Endothelial cell (in vitro differentiated cells): ENCODE data around the gene FABP1. TPM values are rescaled to one million over a fixed set of nuclear protein-coding genes. Genes with fewer than 3 reads are reported as not detected.

Experiments
- DNase-seq: peaks from one replicate; pipeline ENCODE4 v3.0.0; 2021; ENCODE audit warnings: low spot score
- H3K27ac Mint-ChIP-seq: one replicate; pipeline ENCODE4 v1.8.0; 2021; ENCODE audit warnings: mixed read lengths, inconsistent platforms; ENCODE audit not compliant: unreplicated experiment
- H3K27me3 Mint-ChIP-seq: one replicate; pipeline ENCODE4 v1.8.0; 2021; ENCODE audit warnings: mild to moderate bottlenecking, moderate library complexity, mixed read lengths, inconsistent platforms; ENCODE audit not compliant: unreplicated experiment
- H3K36me3 Mint-ChIP-seq: one replicate; pipeline ENCODE4 v1.8.0; 2021; ENCODE audit warnings: mild to moderate bottlenecking, low read depth, mixed read lengths, inconsistent platforms; ENCODE audit not compliant: unreplicated experiment
- H3K4me1 Mint-ChIP-seq: one replicate; pipeline ENCODE4 v1.8.0; 2021; ENCODE audit warnings: mild to moderate bottlenecking, mixed read lengths, inconsistent platforms; ENCODE audit not compliant: unreplicated experiment
- H3K4me3 Mint-ChIP-seq: one replicate; pipeline ENCODE4 v1.8.0; 2021; ENCODE audit warnings: mild to moderate bottlenecking, mixed read lengths, inconsistent platforms; ENCODE audit not compliant: unreplicated experiment
- H3K9me3 Mint-ChIP-seq: one replicate; pipeline ENCODE4 v1.8.0; 2021; ENCODE audit warnings: mixed read lengths, inconsistent platforms; ENCODE audit not compliant: unreplicated experiment
- CTCF ChIP-seq: fragments of 200-600 bp; sonication (generic); IDR thresholded peaks from one replicate; pipeline ENCODE4 v1.5.0; 2021; ENCODE audit warnings: antibody characterized with exemption; ENCODE audit not compliant: unreplicated experiment
- total RNA-seq: library from RNA; stranded (reverse); fragmentation: NEBNext Ultra II Directional; extraction: Animal tissue kit (Norgen Biotek cat#: 25700); gene quantifications from one replicate; pipeline ENCODE4 v1.2.1, GENCODE V29; 2021; ENCODE audit not compliant: unreplicated experiment

FABP1 gene
- total RNA-seq, 1 donor from 2014 or later: not detected

GRCh38 chr2:88170472-88170892, 42.6 kb upstream of the FABP1 start:
- Mint-ChIP-seq H3K27me3 (no peaks in the 10 kb centered on the region), H3K36me3 (peaks cover 5% of the 10 kb centered on the region), H3K27ac (no peak overlapping the region), H3K4me1 (peaks cover 6% of the 10 kb centered on the region), H3K9me3 (no peaks in the 10 kb centered on the region), H3K4me3 (peak overlapping the region; percentile 90)
- no peak for TF ChIP-seq CTCF
- DNase-seq: peak; percentile 48

- no peak for TF ChIP-seq CTCF
- Mint-ChIP-seq H3K36me3 (peaks cover 5% of the 10 kb centered on the region), H3K27me3 (no peaks in the 10 kb centered on the region), H3K4me3 (no peak overlapping the region), H3K4me1 (peaks cover 6% of the 10 kb centered on the region), H3K9me3 (no peaks in the 10 kb centered on the region), H3K27ac (no peak overlapping the region)
- DNase-seq: no peak
These were observed 40.5 kb upstream of the FABP1 start for GRCh38 chr2:88168386-88168785.

- no peaks in the 10 kb centered on the region for H3K9me3 Mint-ChIP-seq
- H3K4me3 Mint-ChIP-seq: no peak overlapping the region
- no peak overlapping the region for H3K27ac Mint-ChIP-seq
- no peak for DNase-seq
- H3K36me3 Mint-ChIP-seq: peaks cover 5% of the 10 kb centered on the region
- no peaks in the 10 kb centered on the region for H3K27me3 Mint-ChIP-seq
- H3K4me1 Mint-ChIP-seq: peaks cover 6% of the 10 kb centered on the region
- no peak for TF ChIP-seq CTCF
These were observed 39.9 kb upstream of the FABP1 start for GRCh38 chr2:88167740-88168139.

DNA sequence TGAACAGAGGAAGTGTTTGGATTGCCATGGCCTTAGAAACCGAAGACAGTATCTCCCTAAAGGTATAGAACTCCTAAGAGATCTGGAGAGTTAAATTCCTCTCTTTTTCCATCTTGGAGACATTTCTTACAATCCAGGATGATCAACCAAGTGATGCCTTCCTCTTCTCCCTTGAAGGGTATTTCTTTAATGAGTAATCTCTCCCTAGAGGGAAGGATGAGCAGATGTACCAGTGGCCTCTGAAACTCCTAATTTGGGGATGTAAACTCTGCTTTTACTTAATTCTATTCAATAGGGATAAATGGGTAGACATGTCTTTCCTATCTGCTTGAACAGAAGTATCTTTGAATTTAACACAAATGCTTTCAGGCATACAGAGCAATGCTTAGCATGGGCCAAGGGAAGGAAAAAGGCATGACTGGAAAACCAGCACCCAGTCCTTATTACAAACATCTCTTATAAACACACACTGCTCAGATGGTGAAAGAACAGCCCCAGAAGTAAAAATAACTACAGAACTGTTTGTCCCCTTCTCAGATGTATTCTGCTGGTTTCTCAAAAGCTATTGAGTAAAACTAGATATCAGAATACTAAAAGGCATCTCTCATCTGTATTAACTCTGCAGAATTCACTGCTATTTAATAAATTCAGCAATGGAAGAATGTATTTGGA, 37.6 kb upstream of the FABP1 start:
- H3K4me1 Mint-ChIP-seq: peaks cover 16% of the 10 kb centered on the region
- DNase-seq: no peak
- H3K9me3 Mint-ChIP-seq: no peaks in the 10 kb centered on the region
- no peak for TF ChIP-seq CTCF
- no peak overlapping the region for H3K4me3 Mint-ChIP-seq
- peaks cover 5% of the 10 kb centered on the region for H3K36me3 Mint-ChIP-seq
- no peak overlapping the region for H3K27ac Mint-ChIP-seq
- peaks cover 3% of the 10 kb centered on the region for H3K27me3 Mint-ChIP-seq

- Mint-ChIP-seq H3K36me3 (no peaks in the 10 kb centered on the region), H3K9me3 (no peaks in the 10 kb centered on the region), H3K27ac (no peak overlapping the region), H3K4me3 (no peak overlapping the region), H3K4me1 (peaks cover 12% of the 10 kb centered on the region), H3K27me3 (peaks cover 3% of the 10 kb centered on the region)
- TF ChIP-seq CTCF: no peak
- DNase-seq: no peak
These were observed 33.8 kb upstream of the FABP1 start for GRCh38 chr2:88161446-88162244.
